SJSA1 (cell line): ENCODE results near the gene SARS1. TPM values are rescaled to one million over a fixed set of nuclear protein-coding genes. Genes with fewer than 3 reads are reported as not detected.

ENCODE experiments used
- DNase-seq, 2 experiments: peaks; one replicate each; pipeline ENCODE4 v3.0.0-alpha.2; 2015 to 2020; ENCODE audit warnings: low spot score in 2 of 2, low read depth in 1 of 2
- H3K27ac ChIP-seq: fragments of 250-450 bp; sonication (Bioruptor Pico); 2 replicates; pipeline ENCODE4 v1.5.1; 2020; ENCODE audit warnings: mild to moderate bottlenecking, moderate library complexity
- H3K27me3 ChIP-seq: fragments of 250-450 bp; sonication (Bioruptor Pico); replicated peaks from 2 replicates; pipeline ENCODE4 v1.5.1; 2020; ENCODE audit warnings: mild to moderate bottlenecking, moderate library complexity
- H3K36me3 ChIP-seq: fragments of 250-450 bp; sonication (Bioruptor Pico); 2 replicates; pipeline ENCODE4 v1.5.1; 2020; ENCODE audit warnings: mild to moderate bottlenecking
- H3K4me1 ChIP-seq: fragments of 250-450 bp; sonication (Bioruptor Pico); replicated peaks from 2 replicates; pipeline ENCODE4 v1.6.1; 2021; ENCODE audit warnings: mild to moderate bottlenecking
- H3K4me3 ChIP-seq: fragments of 250-450 bp; sonication (Bioruptor Pico); 2 replicates; pipeline ENCODE4 v1.5.1; 2020; ENCODE audit warnings: mild to moderate bottlenecking
- H3K9me3 ChIP-seq: fragments of 250-450 bp; sonication (Bioruptor Pico); replicated peaks from 2 replicates; pipeline ENCODE4 v1.5.1; 2020; ENCODE audit warnings: mild to moderate bottlenecking
- total RNA-seq: library from RNA; depleted of rRNA; stranded (reverse); fragments of >200 nt; shearing (Covaris generic); gene quantifications from 2 replicates; pipeline ENCODE4 v1.2.3, GENCODE V29; 2014

The SARS1 gene
- total RNA-seq, 1 experiment from 2014 or later: 252 TPM

DNA sequence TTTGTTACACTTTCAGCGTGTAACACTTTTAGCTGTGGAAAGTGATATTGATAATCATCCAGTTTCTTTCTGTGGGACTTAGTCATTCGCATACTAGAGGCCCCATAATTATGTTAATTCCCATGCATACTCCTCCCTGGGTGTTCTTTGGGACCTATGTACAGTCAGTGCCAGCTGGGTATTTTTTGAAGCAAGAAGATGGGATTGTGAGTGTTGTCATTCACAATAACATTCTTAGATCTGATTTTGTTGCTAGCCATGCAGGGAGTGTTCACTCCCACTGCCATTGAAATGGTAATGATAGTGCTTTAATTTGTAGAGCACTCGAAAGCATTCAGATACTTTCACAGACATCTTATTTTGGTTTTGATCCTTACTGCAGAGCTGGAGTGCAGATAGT, 11.6 kb downstream of the SARS1 start:
- Histone ChIP-seq H3K4me3 (no peak overlapping the region), H3K36me3 (peaks cover 67% of the 10 kb centered on the region), H3K27ac (no peak overlapping the region), H3K4me1 (peaks cover 24% of the 10 kb centered on the region), H3K9me3 (no peaks in the 10 kb centered on the region), H3K27me3 (no peaks in the 10 kb centered on the region)
- no peak for DNase-seq

DNA sequence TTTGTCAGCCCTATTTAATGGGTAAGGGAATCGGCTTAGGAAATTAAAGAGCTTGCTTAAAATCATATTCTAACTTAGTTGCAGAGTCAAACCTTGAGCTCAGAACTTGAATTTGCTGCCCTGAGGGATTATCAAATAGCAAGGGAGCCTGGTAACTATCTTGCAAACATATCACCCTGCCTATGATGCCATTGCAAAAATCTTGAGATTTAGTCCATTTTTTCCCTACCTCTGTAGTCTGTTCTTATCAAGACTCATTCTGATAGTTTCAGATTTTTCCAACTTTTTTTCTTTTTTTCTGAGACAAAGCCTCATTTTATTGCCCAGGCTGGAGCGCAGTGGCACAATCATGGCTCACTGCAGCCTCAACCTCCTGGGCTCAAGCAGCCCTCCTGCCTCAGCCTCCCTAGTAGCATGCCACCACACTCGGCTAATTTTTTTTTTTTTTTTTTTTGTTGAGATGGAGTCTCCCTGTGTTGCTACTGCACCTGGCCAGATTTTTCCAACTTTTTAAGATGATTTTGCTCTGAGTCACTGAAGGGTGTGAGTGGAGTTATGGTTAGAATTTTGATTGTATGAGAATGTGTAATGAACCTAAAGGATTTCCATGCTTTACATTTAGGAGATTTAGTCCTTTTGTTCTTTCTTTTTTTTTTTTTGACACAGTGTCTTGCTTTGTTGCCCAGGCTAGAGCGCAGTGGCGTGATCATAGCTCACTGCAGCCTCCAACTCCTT, 12.2 kb downstream of the SARS1 start:
- Histone ChIP-seq H3K4me3 (no peak overlapping the region), H3K27me3 (no peaks in the 10 kb centered on the region), H3K9me3 (no peaks in the 10 kb centered on the region), H3K36me3 (peaks cover 72% of the 10 kb centered on the region), H3K4me1 (peaks cover 24% of the 10 kb centered on the region), H3K27ac (no peak overlapping the region)
- DNase-seq: no peak

DNA sequence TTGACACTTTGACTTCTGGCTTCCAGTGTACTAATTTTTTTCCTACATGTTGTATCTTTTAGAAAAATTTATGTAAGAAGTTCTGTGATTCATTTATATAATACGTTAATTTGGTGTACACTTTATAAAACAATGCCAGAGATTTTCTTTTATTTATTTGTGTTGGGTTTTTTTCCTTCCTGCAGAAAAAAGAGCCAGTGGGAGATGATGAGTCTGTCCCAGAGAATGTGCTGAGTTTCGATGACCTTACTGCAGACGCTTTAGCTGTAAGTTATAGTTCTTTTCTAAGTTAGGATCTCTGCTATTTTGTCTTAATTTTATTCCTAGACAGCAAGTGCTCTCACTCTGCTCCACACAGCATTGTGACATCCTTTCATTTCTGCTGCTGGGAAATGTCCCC, 14.4 kb downstream of the SARS1 start:
- DNase-seq: peak in 1 of 2 experiments; percentile 71
- Histone ChIP-seq H3K9me3 (no peaks in the 10 kb centered on the region), H3K4me3 (no peak overlapping the region), H3K4me1 (peaks cover 24% of the 10 kb centered on the region), H3K27me3 (no peaks in the 10 kb centered on the region), H3K36me3 (peaks cover 77% of the 10 kb centered on the region), H3K27ac (peak overlapping the region; percentile 52)

DNA sequence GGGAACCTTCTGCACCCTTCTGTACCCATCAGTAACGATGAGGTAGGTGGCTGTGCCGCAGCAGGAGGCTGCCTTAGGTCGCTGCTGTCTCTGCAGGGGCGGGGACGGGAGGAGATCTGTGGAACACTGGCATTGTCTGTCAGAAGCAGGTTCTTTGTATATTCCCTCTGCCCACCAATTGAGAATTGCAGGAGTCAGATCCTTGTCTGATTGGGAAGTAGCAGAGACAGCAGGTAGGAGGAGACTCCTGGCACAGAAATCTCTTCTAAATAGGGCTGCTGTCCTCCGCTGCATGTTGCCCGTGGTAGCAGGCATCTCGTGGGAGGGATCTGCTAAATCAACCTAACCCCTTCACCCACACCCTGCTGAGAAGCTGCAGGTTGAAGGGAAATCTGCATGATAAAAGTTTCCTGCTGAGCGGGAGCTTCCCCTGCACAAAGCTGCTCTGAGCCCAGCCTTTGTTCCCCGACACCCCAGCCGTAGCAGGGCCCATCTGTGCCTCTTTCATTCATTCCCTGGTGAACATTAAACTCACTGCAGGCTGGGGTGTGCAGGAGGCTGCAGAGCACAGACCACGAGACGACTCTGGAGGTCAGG, 15.9 kb downstream of the SARS1 start:
- DNase-seq: no peak
- H3K36me3 ChIP-seq: peaks cover 74% of the 10 kb centered on the region
- no peaks in the 10 kb centered on the region for H3K27me3 ChIP-seq
- H3K4me1 ChIP-seq: peaks cover 24% of the 10 kb centered on the region
- no peak overlapping the region for H3K27ac ChIP-seq
- no peak overlapping the region for H3K4me3 ChIP-seq
- H3K9me3 ChIP-seq: no peaks in the 10 kb centered on the region

DNA sequence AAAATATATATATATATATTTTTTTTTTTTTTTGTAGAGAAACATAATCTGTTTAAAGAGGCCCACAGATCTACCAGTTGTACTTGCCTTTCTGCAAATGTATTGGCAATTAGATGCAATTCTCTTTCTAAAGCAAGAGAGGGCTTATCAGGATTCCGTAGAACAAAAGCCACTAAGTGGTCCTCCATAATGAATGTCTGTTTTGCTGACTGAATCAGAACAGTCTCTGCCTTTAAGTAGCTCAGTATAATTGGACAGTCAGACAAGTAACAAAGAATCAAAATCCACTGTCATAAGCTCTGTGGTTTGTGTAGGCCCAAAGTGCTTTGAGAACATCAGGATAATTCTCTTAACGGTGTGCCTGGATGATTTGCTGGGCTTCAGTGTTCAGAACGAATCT, 17.3 kb downstream of the SARS1 start:
- no peaks in the 10 kb centered on the region for H3K27me3 ChIP-seq
- H3K27ac ChIP-seq: no peak overlapping the region
- H3K4me3 ChIP-seq: no peak overlapping the region
- H3K36me3 ChIP-seq: peaks cover 77% of the 10 kb centered on the region
- no peaks in the 10 kb centered on the region for H3K9me3 ChIP-seq
- no peak for DNase-seq
- peaks cover 24% of the 10 kb centered on the region for H3K4me1 ChIP-seq

DNA sequence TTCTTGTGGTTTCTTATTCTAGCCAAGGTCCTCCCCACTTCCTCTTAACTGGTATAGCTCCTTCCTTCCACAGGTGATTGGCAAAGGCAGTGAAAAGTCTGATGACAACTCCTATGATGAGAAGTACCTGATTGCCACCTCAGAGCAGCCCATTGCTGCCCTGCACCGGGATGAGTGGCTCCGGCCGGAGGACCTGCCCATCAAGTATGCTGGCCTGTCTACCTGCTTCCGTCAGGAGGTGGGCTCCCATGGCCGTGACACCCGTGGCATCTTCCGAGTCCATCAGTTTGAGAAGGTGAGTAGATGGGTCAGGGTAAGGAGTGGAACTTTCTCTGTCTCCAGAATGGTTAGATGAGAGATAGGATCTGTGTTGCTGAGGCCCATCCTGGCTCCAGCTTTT, 21.4 kb downstream of the SARS1 start:
- no peak overlapping the region for H3K27ac ChIP-seq
- peaks cover 95% of the 10 kb centered on the region for H3K36me3 ChIP-seq
- H3K4me3 ChIP-seq: no peak overlapping the region
- H3K9me3 ChIP-seq: no peaks in the 10 kb centered on the region
- H3K27me3 ChIP-seq: no peaks in the 10 kb centered on the region
- DNase-seq: no peak
- H3K4me1 ChIP-seq: no peaks in the 10 kb centered on the region

DNA sequence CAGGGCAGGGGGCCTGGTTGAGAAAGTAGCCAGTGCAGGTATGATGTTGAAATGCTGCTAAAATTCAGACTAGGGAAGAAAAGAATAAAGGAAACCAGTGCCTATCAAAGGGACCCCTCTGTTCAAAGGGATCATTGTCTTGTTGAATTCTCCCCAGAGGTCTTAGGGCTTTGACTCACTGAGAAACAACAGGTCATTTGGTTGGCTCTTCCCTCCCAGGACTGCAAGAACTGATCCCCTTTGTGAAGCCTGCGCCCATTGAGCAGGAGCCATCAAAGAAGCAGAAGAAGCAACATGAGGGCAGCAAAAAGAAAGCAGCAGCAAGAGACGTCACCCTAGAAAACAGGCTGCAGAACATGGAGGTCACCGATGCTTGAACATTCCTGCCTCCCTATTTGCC, 23.8 kb downstream of the SARS1 start:
- no peaks in the 10 kb centered on the region for H3K9me3 ChIP-seq
- peaks cover 73% of the 10 kb centered on the region for H3K36me3 ChIP-seq
- no peaks in the 10 kb centered on the region for H3K4me1 ChIP-seq
- no peak for DNase-seq
- H3K4me3 ChIP-seq: no peak overlapping the region
- no peaks in the 10 kb centered on the region for H3K27me3 ChIP-seq
- no peak overlapping the region for H3K27ac ChIP-seq

DNA sequence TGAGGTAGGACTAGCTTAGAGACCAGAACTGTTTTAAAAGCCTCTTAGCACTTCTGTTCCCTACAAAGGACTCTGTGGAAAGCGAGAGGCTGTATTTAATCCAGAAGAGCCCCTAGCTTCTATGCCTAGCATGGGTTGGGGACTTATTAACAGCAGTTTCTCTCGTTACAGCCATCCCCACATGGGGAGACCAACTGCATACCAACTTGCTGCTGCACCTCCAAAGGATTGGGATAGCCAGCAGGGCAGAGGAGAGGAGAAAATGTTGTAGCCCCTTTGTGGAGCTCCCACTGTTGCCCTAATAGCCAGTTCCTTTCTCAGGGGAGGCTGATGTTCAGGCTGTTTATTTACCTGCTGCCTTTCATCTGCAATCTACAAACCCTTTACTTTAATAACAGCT, 24.7 kb downstream of the SARS1 start:
- peaks cover 64% of the 10 kb centered on the region for H3K36me3 ChIP-seq
- no peaks in the 10 kb centered on the region for H3K27me3 ChIP-seq
- no peaks in the 10 kb centered on the region for H3K4me1 ChIP-seq

DNA sequence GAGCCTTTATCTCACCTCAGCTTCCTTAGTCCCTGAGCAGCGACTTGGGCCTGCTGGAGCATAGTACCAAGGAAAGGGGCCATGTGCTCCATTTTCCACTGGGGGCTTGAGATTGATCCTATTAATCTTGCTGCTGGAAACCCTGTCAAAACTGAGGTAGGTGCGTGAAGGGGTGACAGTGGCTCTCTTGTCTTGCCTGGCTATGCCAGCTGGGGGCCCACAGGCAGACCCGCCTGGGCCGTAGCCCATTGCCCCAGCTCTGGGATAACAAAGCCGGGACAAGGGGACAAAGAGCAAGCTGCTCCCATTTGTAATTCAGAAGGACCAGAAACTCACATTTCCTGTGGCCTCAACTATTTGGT, 25.3 kb downstream of the SARS1 start:
- Histone ChIP-seq H3K27me3 (no peaks in the 10 kb centered on the region), H3K36me3 (peaks cover 61% of the 10 kb centered on the region), H3K4me1 (no peaks in the 10 kb centered on the region), H3K9me3 (no peaks in the 10 kb centered on the region), H3K4me3 (no peak overlapping the region), H3K27ac (no peak overlapping the region)
- DNase-seq: no peak

More for the DNA sequence above, 24.7 kb downstream of the SARS1 start:
- H3K9me3 ChIP-seq: no peaks in the 10 kb centered on the region
- H3K4me3 ChIP-seq: no peak overlapping the region
- no peak for DNase-seq
- H3K27ac ChIP-seq: no peak overlapping the region

DNA sequence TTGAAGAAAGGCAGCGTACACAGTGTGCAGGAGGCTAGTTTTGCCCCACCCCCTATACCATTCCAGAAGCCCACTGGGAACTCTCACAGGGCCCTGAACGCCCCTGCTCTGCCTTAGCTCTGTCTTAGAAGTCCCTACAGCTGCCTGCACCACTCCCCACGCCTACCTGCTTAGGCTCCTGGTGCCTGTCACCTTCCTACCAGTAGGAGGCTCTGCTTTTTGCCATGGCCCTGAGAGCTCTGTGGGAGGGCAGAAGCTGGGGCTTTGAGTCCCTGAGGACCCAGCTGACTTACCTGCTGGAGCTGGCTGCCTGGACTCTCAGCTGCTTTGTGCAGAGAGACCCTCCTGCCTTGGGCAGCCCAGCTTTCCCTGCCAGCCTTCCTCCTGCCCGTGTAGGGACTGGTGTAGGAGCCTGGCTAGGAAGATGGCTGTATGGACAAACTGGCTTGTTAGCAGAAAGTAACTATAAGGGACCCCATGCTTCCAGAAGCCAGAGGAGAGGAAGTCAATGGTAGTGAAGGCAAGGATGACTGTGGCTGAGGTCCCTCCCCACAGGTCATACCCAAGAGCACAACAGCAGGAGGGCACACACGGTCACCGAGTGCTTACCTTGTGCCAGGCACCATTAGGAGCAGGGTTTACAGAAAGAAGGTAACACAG, 25.8 kb downstream of the SARS1 start:
- no peak overlapping the region for H3K27ac ChIP-seq
- H3K9me3 ChIP-seq: no peaks in the 10 kb centered on the region
- H3K4me3 ChIP-seq: no peak overlapping the region
- peak in 1 of 2 experiments; percentile 35 for DNase-seq
- no peaks in the 10 kb centered on the region for H3K4me1 ChIP-seq
- peaks cover 56% of the 10 kb centered on the region for H3K36me3 ChIP-seq
- no peaks in the 10 kb centered on the region for H3K27me3 ChIP-seq

DNA sequence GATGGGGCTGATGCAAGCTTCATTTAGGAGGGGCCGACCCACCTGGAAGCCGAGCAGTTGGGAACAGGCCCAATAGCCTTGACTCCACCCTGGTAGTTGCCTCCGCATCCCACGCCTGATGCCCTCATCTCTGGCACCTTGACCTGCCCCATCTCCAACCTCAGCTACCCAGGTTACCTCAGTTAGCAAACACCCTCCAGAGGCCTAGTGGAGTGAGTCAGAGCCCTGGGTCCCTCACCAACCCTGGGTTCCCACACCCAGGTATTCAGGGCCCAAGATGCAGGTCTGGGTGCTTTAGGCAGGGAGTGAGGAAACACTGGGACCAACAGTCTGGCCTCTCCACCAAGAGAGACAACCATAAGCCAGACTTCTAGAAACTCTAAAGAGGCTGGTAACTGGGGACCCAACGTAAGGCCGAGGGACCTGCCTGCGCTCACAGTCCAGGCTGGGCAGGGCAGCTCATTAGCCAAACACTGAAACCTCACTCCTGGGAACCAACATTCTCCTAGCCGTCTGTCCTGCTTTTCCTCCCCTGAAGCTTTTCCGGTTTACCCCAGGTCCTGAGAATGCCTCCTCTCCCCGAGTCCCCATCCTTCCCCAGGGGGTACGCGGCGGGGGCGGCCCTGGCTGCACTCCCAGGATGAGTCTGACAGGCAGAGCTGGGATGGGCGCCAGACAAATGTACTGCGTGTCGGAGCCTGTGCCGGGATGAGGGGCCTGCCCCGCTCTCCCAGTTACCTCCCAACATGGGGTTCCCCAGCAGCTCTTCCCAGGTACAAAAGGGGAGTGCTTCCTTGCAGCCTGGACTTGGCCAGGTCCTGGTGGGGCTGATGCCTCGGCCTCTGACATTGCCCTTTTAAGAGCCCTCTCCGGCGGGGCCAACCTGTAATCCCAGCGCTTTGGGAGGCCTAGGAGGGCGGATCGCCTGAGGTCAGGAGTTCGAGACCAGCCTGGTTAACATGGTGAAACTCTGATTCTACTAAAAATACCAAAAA, 26.7 kb downstream of the SARS1 start:
- H3K27me3 ChIP-seq: no peaks in the 10 kb centered on the region

DNA sequence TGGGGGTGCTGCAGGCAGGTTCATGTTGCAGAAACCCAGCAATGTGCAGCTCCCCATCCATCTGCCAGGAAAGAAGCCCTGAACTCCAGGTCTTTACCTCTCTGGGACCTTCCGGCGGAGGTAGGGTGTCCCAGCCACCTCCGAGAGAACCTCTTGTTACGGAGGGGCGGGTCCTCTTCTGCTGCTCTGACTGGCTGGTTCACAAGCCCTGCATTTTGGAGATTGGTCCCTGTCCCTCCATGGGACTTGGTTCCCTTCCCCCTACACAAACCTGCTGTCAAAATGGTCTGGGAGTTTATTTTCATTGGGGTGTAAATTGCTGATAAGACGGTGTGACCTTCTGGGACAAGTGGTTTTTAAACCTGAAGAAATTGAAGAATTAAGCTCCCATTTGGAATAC, 27.6 kb downstream of the SARS1 start:
- H3K4me3 ChIP-seq: no peak overlapping the region
- H3K27me3 ChIP-seq: no peaks in the 10 kb centered on the region
- DNase-seq: no peak
- H3K9me3 ChIP-seq: no peaks in the 10 kb centered on the region
- H3K27ac ChIP-seq: no peak overlapping the region
- peaks cover 38% of the 10 kb centered on the region for H3K36me3 ChIP-seq
- no peaks in the 10 kb centered on the region for H3K4me1 ChIP-seq

More for the DNA sequence above, 26.7 kb downstream of the SARS1 start:
- Histone ChIP-seq H3K4me1 (no peaks in the 10 kb centered on the region), H3K4me3 (no peak overlapping the region), H3K9me3 (no peaks in the 10 kb centered on the region), H3K27ac (no peak overlapping the region), H3K36me3 (peaks cover 47% of the 10 kb centered on the region)
- no peak for DNase-seq

DNA sequence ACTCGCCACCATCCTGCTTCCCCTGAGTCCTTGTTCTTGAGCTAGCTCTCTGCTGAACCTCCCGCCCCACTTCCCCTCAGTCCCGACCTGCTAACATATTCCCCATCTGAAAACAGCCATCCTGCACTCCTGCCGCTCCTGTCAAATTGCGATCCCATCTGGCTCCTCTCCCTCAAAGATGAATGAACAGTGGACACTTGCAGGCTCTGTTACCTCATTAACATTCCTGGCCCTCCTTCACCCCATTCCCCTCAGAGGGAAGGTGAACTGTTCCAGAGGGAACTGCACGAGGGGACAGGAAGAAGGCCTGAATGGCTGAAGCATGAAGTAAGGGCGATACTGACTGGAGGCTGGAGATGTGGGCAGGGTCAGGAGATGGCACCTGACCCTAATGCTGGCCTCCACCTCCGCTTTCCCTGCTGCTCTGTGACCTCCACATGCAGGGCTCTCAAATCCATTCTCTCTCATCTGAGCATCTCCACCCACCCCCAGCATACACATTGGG, 28.2 kb downstream of the SARS1 start:
- H3K27ac ChIP-seq: no peak overlapping the region
- H3K4me1 ChIP-seq: no peaks in the 10 kb centered on the region
- H3K36me3 ChIP-seq: peaks cover 32% of the 10 kb centered on the region
- H3K27me3 ChIP-seq: no peaks in the 10 kb centered on the region
- no peak for DNase-seq
- H3K9me3 ChIP-seq: no peaks in the 10 kb centered on the region
- no peak overlapping the region for H3K4me3 ChIP-seq
